GM12892 (cell line): ENCODE data around the gene PARD3.

Source experiments
- POLR2A ChIP-seq: IDR thresholded peaks from 2 replicates; pipeline ENCODE4 v1.6.1; 2011; ENCODE audit warnings: low read depth, low read length, control low read depth
- POLR2AphosphoS5 ChIP-seq: IDR thresholded peaks from 2 replicates; pipeline ENCODE4 v1.6.1; 2011; ENCODE audit warnings: low read depth, low read length, control low read depth
- TAF1 ChIP-seq: IDR thresholded peaks from 2 replicates; pipeline ENCODE4 v1.6.1; 2011; ENCODE audit warnings: low read depth, mild to moderate bottlenecking, control low read depth, low read length, borderline replicate concordance

- no peak for TF ChIP-seq POLR2AphosphoS5
- TF ChIP-seq TAF1, result no peak
- no peak for TF ChIP-seq POLR2A
Observed at GRCh38 chr10:34462056-34462455, 353.0 kb downstream of the PARD3 start.
